Measurements from ENCODE around the gene VWF. TPM values are rescaled to one million over a fixed set of nuclear protein-coding genes. Genes with fewer than 3 reads are reported as not detected.

The VWF gene
- total RNA-seq, 4 donors from 2014 or later: 163 to 367 (median 253) TPM

DNA sequence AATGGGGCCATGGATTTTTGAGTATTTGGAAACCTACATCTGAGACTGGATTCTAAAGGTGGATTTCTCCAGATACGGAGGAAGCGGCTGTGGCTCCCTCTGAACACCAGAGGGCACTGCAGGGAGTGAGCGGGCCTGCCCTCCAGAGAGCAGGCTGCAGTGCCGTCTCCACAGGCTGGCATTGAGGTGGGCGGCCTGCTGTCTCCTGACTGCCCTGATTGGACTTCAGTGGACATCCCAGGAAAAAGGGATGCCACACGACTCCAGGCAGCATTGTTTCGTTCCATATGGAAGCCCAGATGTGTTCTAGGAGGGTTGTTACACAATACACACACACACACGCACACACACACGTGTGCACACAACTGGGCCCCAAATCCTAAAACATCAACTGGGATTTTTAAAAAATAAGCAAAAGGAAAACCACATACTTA lies 158.5 kb downstream of the VWF start:
- peaks cover 0 to 4% (median 0%) of the 10 kb centered on the region in 4 donors for H3K27me3 ChIP-seq
- intact Hi-C loops (cut with DNase I): no loop called here
- no peaks in the 10 kb centered on the region for H3K4me1 ChIP-seq
- H3K9me3 ChIP-seq: no peaks in the 10 kb centered on the region
- no peak for TF ChIP-seq EP300 (IDR thresholded peaks at IDR 0.05)
- TF ChIP-seq, protein P1, sequence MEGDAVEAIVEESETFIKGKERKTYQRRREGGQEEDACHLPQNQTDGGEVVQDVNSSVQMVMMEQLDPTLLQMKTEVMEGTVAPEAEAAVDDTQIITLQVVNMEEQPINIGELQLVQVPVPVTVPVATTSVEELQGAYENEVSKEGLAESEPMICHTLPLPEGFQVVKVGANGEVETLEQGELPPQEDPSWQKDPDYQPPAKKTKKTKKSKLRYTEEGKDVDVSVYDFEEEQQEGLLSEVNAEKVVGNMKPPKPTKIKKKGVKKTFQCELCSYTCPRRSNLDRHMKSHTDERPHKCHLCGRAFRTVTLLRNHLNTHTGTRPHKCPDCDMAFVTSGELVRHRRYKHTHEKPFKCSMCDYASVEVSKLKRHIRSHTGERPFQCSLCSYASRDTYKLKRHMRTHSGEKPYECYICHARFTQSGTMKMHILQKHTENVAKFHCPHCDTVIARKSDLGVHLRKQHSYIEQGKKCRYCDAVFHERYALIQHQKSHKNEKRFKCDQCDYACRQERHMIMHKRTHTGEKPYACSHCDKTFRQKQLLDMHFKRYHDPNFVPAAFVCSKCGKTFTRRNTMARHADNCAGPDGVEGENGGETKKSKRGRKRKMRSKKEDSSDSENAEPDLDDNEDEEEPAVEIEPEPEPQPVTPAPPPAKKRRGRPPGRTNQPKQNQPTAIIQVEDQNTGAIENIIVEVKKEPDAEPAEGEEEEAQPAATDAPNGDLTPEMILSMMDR (IDR thresholded peaks at IDR 0.05): peak; percentile 52 to 88 (median 67)
- peaks cover 0 to 64% (median 2%) of the 10 kb centered on the region in 4 donors for H3K36me3 ChIP-seq
- no peak overlapping the region for H3K27ac ChIP-seq (replicated peaks in 1 of 4)
- 35% methylated on average over 9 of the region's 9 CpGs for WGBS
- no peak overlapping the region for H3K4me3 ChIP-seq
- DNase-seq (ENCODE audit: extremely low spot score): peak; percentile 89

DNA sequence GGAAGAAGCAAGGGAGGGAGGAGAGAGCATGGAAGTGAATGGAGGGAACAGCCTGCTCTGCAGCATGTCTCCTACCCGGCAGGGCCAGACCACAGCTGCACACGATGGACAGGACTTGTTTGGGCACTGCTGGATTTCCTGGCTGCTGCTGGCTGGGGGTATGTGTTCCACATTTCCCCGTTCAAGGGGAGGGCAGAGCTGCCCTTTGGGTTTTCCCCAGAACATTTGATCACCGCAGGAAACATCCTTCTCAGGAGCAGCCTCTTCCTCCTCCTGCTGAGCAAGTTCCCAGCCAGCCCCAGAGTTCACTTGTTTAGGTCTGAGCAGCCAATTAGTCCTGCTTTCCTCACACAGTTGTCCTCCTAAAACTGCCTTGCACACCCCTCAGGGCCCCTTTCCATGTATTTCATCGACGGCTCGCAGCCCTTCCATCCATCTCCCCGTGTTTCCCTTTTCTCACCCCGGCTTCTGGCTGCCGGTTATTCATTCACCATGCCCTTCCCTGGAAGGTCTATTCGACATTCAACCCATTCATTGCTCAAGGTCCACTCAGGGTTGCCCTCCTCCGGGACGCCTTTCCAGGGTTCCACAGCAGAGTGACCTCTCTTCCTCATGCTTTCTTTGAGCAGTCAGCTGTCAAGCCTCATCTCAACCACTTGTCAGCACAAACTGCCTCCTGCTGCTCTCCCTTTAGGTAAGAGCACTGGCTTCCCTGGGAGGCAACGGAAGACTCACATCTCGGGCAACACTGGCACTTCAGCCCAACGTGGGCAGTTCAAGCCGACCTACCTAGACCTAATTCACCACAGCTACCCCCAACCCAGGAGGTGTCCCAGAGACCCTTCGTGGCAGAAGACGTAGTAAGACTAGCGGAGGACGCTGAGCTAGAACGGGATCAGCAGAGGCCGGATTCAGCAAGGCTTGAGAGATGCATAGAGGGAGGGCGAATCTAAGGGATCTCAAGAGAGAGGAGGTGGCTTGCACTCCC lies 159.3 kb downstream of the VWF start:
- no peak overlapping the region for H3K27ac ChIP-seq (replicated peaks in 1 of 4)
- WGBS: 74% methylated on average over 24 of the region's 24 CpGs
- intact Hi-C loops (cut with DNase I): no loop called here
- H3K9me3 ChIP-seq: no peaks in the 10 kb centered on the region
- peaks cover 0 to 4% (median 0%) of the 10 kb centered on the region in 4 donors for H3K27me3 ChIP-seq
- no peaks in the 10 kb centered on the region for H3K4me1 ChIP-seq
- peaks cover 0 to 56% (median 2%) of the 10 kb centered on the region in 4 donors for H3K36me3 ChIP-seq
- no peak overlapping the region for H3K4me3 ChIP-seq
- no peak for TF ChIP-seq POLR2AphosphoS5 (IDR thresholded peaks at IDR 0.05)
- TF ChIP-seq EP300 (IDR thresholded peaks at IDR 0.05): no peak
- peak; percentile 88 for DNase-seq (ENCODE audit: extremely low spot score)

DNA sequence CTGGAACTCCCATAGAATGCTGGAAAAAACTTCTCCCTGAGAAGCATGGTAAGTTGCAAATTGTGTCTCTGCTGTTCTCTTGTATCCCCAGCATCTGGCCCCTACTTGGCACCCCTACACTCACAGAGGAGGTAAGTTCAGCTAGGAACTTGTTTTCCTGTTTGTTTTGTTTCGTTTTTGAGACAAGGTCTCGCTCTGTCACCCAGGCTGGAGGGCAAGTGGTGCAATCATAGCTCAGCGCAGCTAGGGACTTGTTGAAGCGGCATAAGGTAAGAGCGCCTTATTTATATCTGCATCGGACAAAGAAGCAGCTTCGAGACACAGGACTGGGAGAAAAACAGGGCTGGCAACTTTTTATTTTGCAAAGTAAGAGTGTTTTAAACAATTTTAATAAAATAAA lies 161.0 kb downstream of the VWF start:
- WGBS: 86% methylated on average over 7 of the region's 7 CpGs
- DNase-seq (ENCODE audit: extremely low spot score): peak; percentile 87
- H3K9me3 ChIP-seq: no peaks in the 10 kb centered on the region
- H3K4me3 ChIP-seq: no peak overlapping the region
- intact Hi-C loops (cut with DNase I): no loop called here
- H3K36me3 ChIP-seq: peaks cover 0 to 39% (median 2%) of the 10 kb centered on the region in 4 donors
- H3K27me3 ChIP-seq: peaks cover 0 to 4% (median 0%) of the 10 kb centered on the region in 4 donors
- H3K27ac ChIP-seq (replicated peaks in 1 of 4): no peak overlapping the region
- H3K4me1 ChIP-seq: no peaks in the 10 kb centered on the region
- TF ChIP-seq, protein P1 (IDR thresholded peaks at IDR 0.05): no peak
- TF ChIP-seq POLR2A (IDR thresholded peaks at IDR 0.05; ENCODE audit: low read depth) (no peak), POLR2AphosphoS5 (IDR thresholded peaks at IDR 0.05) (no peak), EP300 (IDR thresholded peaks at IDR 0.05) (no peak)

DNA sequence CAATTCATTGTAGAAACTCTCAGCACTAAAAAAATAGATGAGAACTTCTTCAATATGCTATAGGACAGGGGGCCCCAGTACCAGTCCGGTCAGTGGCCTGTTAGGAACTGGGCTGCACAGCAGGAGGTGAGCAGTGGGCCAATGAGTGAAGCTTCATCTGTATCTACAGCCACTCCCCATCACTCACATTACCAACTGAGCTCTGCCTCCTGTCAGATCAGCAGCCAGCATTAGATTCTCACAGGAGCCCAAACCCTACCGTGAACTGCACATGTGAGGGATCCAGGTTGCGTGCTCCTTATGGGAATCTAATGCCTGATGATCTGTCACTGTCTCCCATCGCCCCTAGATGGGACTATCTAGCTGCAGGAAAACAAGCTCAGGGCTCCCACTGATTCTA lies 163.7 kb downstream of the VWF start:
- intact Hi-C loops (cut with DNase I): no loop called here
- Histone ChIP-seq H3K27ac (replicated peaks in 1 of 4) (no peak overlapping the region), H3K4me3 (no peak overlapping the region), H3K27me3 (peaks cover 0 to 4% (median 0%) of the 10 kb centered on the region in 4 donors), H3K9me3 (peaks cover 0 to 5% (median 0%) of the 10 kb centered on the region in 4 donors), H3K36me3 (peaks cover 0 to 32% (median 0%) of the 10 kb centered on the region in 4 donors), H3K4me1 (no peaks in the 10 kb centered on the region)
- 83% methylated on average over 4 of the region's 4 CpGs for WGBS
- TF ChIP-seq EP300 (IDR thresholded peaks at IDR 0.05) (no peak), POLR2AphosphoS5 (IDR thresholded peaks at IDR 0.05) (no peak), POLR2A (IDR thresholded peaks at IDR 0.05; ENCODE audit: low read depth) (no peak)
- TF ChIP-seq, protein P1 (IDR thresholded peaks at IDR 0.05): no peak
- peak; percentile 57 for DNase-seq (ENCODE audit: extremely low spot score)

DNA sequence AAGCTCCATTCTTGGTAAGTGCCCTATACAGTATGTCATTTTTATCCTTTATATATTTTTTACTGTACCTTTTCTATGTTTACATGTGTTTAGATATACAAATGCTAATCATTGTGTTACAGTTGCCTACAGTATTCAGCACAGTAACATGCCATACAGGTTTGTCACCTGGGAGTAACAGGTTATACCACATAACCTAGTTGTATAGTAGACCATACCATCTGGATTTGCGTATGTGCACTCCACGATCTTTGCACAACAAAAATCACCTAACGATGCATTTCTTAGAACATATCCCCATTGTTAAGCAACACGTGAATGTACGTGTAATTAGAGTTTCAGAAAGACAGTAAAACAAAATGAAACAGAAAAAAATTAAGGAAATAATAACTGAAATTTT lies 167.5 kb downstream of the VWF start:
- DNase-seq (ENCODE audit: extremely low spot score): no peak
- H3K27ac ChIP-seq (replicated peaks in 1 of 4): no peak overlapping the region
- WGBS: 95% methylated on average over 5 of the region's 5 CpGs
- intact Hi-C loops (cut with DNase I): no loop called here
- peaks cover 0 to 5% (median 0%) of the 10 kb centered on the region in 4 donors for H3K27me3 ChIP-seq
- H3K4me1 ChIP-seq: no peaks in the 10 kb centered on the region
- peaks cover 0 to 46% (median 0%) of the 10 kb centered on the region in 4 donors for H3K36me3 ChIP-seq
- peaks cover 0 to 5% (median 0%) of the 10 kb centered on the region in 4 donors for H3K9me3 ChIP-seq
- TF ChIP-seq POLR2AphosphoS5 (IDR thresholded peaks at IDR 0.05) (no peak), POLR2A (IDR thresholded peaks at IDR 0.05; ENCODE audit: low read depth) (no peak), EP300 (IDR thresholded peaks at IDR 0.05) (no peak)
- TF ChIP-seq, protein P1 (IDR thresholded peaks at IDR 0.05): no peak
- no peak overlapping the region for H3K4me3 ChIP-seq
